ENCODE measurements around the gene POU5F1. TPM values are rescaled to one million over a fixed set of nuclear protein-coding genes. Genes with fewer than 3 reads are reported as not detected.

POU5F1 gene
- total RNA-seq, 2 experiments from 2014 or later = not detected

- Mint-ChIP-seq H3K27ac (no peak overlapping the region), H3K9me3 (no peaks in the 10 kb centered on the region), H3K36me3 (ENCODE audit: low read depth) (no peaks in the 10 kb centered on the region), H3K27me3 (no peaks in the 10 kb centered on the region), H3K4me1 (ENCODE audit: low read depth) (peaks cover 2% of the 10 kb centered on the region), H3K4me3 (no peak overlapping the region)
- ChIA-PET CTCF (interaction anchor here (0.6 to 1.1 kb wide), 3 partner anchors 129 to 231 kb away, joined by 3 to 4 read pairs (median 3); no protein-coding TSS in a partner anchor), POLR2A (interaction anchor here (1.0 to 1.1 kb wide), 2 partner anchors 12 to 13 kb away, joined by 3 read pairs; no protein-coding TSS in a partner anchor)
- DNase-seq (no peak), ATAC-seq (ENCODE audit: poor library complexity) (no peak)
- Histone ChIP-seq H3K36me3 (ENCODE audit: insufficient read depth, low read length) (no peaks in the 10 kb centered on the region), H3K27me3 (ENCODE audit: control insufficient read depth in 1 of 2, insufficient read depth in 2 of 2, low read length in 2 of 2) (no peaks in the 10 kb centered on the region), H3K9me3 (ENCODE audit: control insufficient read depth in 1 of 2, insufficient read depth in 1 of 2, low read length in 2 of 2) (no peaks in the 10 kb centered on the region), H3K27ac (ENCODE audit: low read depth in 1 of 2, low read length in 2 of 2) (no peak overlapping the region), H3K4me1 (ENCODE audit: insufficient read depth, low read length) (no peaks in the 10 kb centered on the region), H3K4me3 (ENCODE audit: low read length) (no peak overlapping the region)
- intact Hi-C loops (cut with DNase I, micrococcal nuclease) = no loop called here
- no peak for TF ChIP-seq CTCF (IDR thresholded peaks at IDR 0.05)
These were observed 40.5 kb upstream of the POU5F1 start for GRCh38 chr6:31210741-31211532.

GRCh38 chr6:31210123-31210522, 39.6 kb upstream of the POU5F1 start:
- Histone ChIP-seq H3K4me3 (ENCODE audit: low read length) (no peak overlapping the region), H3K9me3 (ENCODE audit: control insufficient read depth in 1 of 2, insufficient read depth in 1 of 2, low read length in 2 of 2) (no peaks in the 10 kb centered on the region), H3K36me3 (ENCODE audit: insufficient read depth, low read length) (no peaks in the 10 kb centered on the region), H3K4me1 (ENCODE audit: insufficient read depth, low read length) (peaks cover 8% of the 10 kb centered on the region), H3K27ac (ENCODE audit: low read depth in 1 of 2, low read length in 2 of 2) (no peak overlapping the region), H3K27me3 (ENCODE audit: control insufficient read depth in 1 of 2, insufficient read depth in 2 of 2, low read length in 2 of 2) (no peaks in the 10 kb centered on the region)
- Mint-ChIP-seq H3K4me1 (ENCODE audit: low read depth) (peaks cover 7% of the 10 kb centered on the region), H3K27me3 (no peaks in the 10 kb centered on the region), H3K36me3 (ENCODE audit: low read depth) (no peaks in the 10 kb centered on the region), H3K9me3 (no peaks in the 10 kb centered on the region), H3K4me3 (no peak overlapping the region), H3K27ac (no peak overlapping the region)
- CTCF ChIA-PET = interaction anchor here (1.1 kb wide), 1 partner anchor 232 kb away, joined by 3 read pairs; no protein-coding TSS in a partner anchor
- POLR2A ChIA-PET = interaction anchor here (3.9 kb wide), 1 partner anchor 12 kb away, joined by 17 read pairs; no protein-coding TSS in a partner anchor
- DNase-seq (no peak), ATAC-seq (ENCODE audit: poor library complexity) (no peak)
- intact Hi-C loops (cut with DNase I, micrococcal nuclease) = no loop called here
- no peak for TF ChIP-seq CTCF (IDR thresholded peaks at IDR 0.05)

- Histone ChIP-seq H3K4me3 (ENCODE audit: low read length) (no peak overlapping the region), H3K9me3 (ENCODE audit: control insufficient read depth in 1 of 2, insufficient read depth in 1 of 2, low read length in 2 of 2) (no peaks in the 10 kb centered on the region), H3K4me1 (ENCODE audit: insufficient read depth, low read length) (peaks cover 17% of the 10 kb centered on the region), H3K27ac (ENCODE audit: low read depth in 1 of 2, low read length in 2 of 2) (no peak overlapping the region), H3K36me3 (ENCODE audit: insufficient read depth, low read length) (no peaks in the 10 kb centered on the region), H3K27me3 (ENCODE audit: control insufficient read depth in 1 of 2, insufficient read depth in 2 of 2, low read length in 2 of 2) (no peaks in the 10 kb centered on the region)
- ATAC-seq (ENCODE audit: poor library complexity) (no peak), DNase-seq (no peak)
- Mint-ChIP-seq H3K27me3 (no peaks in the 10 kb centered on the region), H3K36me3 (ENCODE audit: low read depth) (no peaks in the 10 kb centered on the region), H3K4me1 (ENCODE audit: low read depth) (peaks cover 17% of the 10 kb centered on the region), H3K9me3 (no peaks in the 10 kb centered on the region), H3K27ac (no peak overlapping the region), H3K4me3 (no peak overlapping the region)
- POLR2A ChIA-PET = interaction anchor here (3.9 kb wide), 1 partner anchor 12 kb away, joined by 17 read pairs; no protein-coding TSS in a partner anchor
- CTCF ChIA-PET = interaction anchor here (1.2 kb wide), 1 partner anchor 158 kb away, joined by 4 read pairs; no protein-coding TSS in a partner anchor
- no peak for TF ChIP-seq CTCF (IDR thresholded peaks at IDR 0.05)
- intact Hi-C loops (cut with DNase I, micrococcal nuclease) = no loop called here
These were observed 38.7 kb upstream of the POU5F1 start for GRCh38 chr6:31209137-31209536.

Measured in CD4-positive, alpha-beta T cell (primary cell).